Stimulated activated CD4-positive, alpha-beta T cell treated with anti-CD3 and anti-CD28 coated beads, Interleukin-1b, Interleukin-23, amount 100 ng/mL, for 24 hours (primary cell): ENCODE data around the gene ARHGAP8.
"Not testable (repeated sequence)": the region's sequence is repeated elsewhere in the genome, so short reads cannot be mapped to it uniquely, and the experiment has no call there.

ENCODE experiments used
- DNase-seq, 4 experiments: peaks; one replicate each; pipeline ENCODE4 v3.0.0-alpha.2; 2020; ENCODE audit warnings: low read depth in 4 of 4, low spot score in 1 of 4

Gene ARHGAP8

GRCh38 chr22:44850946-44851345, 98.6 kb downstream of the ARHGAP8 start:
- no peak for DNase-seq

GRCh38 chr22:44854641-44855040, 102.3 kb downstream of the ARHGAP8 start:
- not testable (repeated sequence) for DNase-seq

GRCh38 chr22:44855855-44856254, 103.5 kb downstream of the ARHGAP8 start:
- DNase-seq, result no peak

GRCh38 chr22:44858819-44859218, 106.4 kb downstream of the ARHGAP8 start:
- DNase-seq, result not testable (repeated sequence)

- no peak for DNase-seq
Observed at GRCh38 chr22:44859641-44860040, 107.3 kb downstream of the ARHGAP8 start.

- no peak for DNase-seq
Observed at GRCh38 chr22:44860311-44860710, 107.9 kb downstream of the ARHGAP8 start.

- DNase-seq, result no peak
Observed at GRCh38 chr22:44861245-44861644, 108.9 kb downstream of the ARHGAP8 start.

GRCh38 chr22:44862281-44862680, 109.9 kb downstream of the ARHGAP8 start:
- DNase-seq, result no peak

GRCh38 chr22:44862981-44863860, 110.8 kb downstream of the ARHGAP8 start:
- no peak for DNase-seq

- no peak for DNase-seq
Observed at GRCh38 chr22:44865193-44866057, 113.0 kb downstream of the ARHGAP8 start.

- DNase-seq, result no peak
Observed at GRCh38 chr22:44869196-44869595, 116.8 kb downstream of the ARHGAP8 start.

GRCh38 chr22:44870021-44870420, 117.6 kb downstream of the ARHGAP8 start:
- no peak for DNase-seq

GRCh38 chr22:44871782-44872181, 119.4 kb downstream of the ARHGAP8 start:
- no peak for DNase-seq

- DNase-seq, result no peak
Observed at GRCh38 chr22:44876921-44877320, 124.5 kb downstream of the ARHGAP8 start.

- DNase-seq, result no peak
Observed at GRCh38 chr22:44878483-44879300, 126.3 kb downstream of the ARHGAP8 start.

GRCh38 chr22:44879301-44879680, 126.9 kb downstream of the ARHGAP8 start:
- DNase-seq, result no peak

- DNase-seq, result no peak
Observed at GRCh38 chr22:44880610-44881290, 128.4 kb downstream of the ARHGAP8 start.

- DNase-seq, result no peak
Observed at GRCh38 chr22:44881624-44882023, 129.2 kb downstream of the ARHGAP8 start.

- DNase-seq, result no peak
Observed at GRCh38 chr22:44882226-44882905, 130.0 kb downstream of the ARHGAP8 start.

GRCh38 chr22:44883011-44883421, 130.6 kb downstream of the ARHGAP8 start:
- no peak for DNase-seq
